EL (cell line): ENCODE data around the gene ADSS2.

Experiments used
- DNase-seq: peaks from one replicate; pipeline ENCODE4 v3.0.0-alpha.2; 2016

ADSS2 gene

GRCh38 chr1:244362476-244362875 lies 89.2 kb downstream of the ADSS2 start:
- no peak for DNase-seq

GRCh38 chr1:244361764-244362473 lies 89.8 kb downstream of the ADSS2 start:
- DNase-seq, result peak; percentile 50
